Right lobe of liver (tissue), 6 donors: ENCODE measurements around the gene TMEM167B. TPM values are rescaled to one million over a fixed set of nuclear protein-coding genes. Genes with fewer than 3 reads are reported as not detected.

Experiments
- ATAC-seq, 4 donors: fragments of 200-7000 bp; cut with Tn5 transposase; one replicate each; pipeline ENCODE4 v1.9.1; 2020; ENCODE audit warnings: mild to moderate bottlenecking in 4 of 4, moderate library complexity in 4 of 4
- DNase-seq, 3 donors: peaks; one replicate each; pipeline ENCODE4 v3.0.0-alpha.2; 2020
- H3K27ac ChIP-seq, 3 donors: fragments of 200-600 bp; one replicate each; pipeline ENCODE4 v1.8.0; 2022
- H3K27me3 ChIP-seq, 2 donors: fragments of 200-600 bp; one replicate each; pipeline ENCODE4 v1.8.0; 2022
- H3K36me3 ChIP-seq, 4 donors: fragments of 200-600 bp; sonication (generic) in 1 of 4; one replicate each; pipeline versions ENCODE4 v1.5.1 to v1.8.0; 2017 to 2022; ENCODE audit warnings: control low read depth in 1 of 4
- H3K4me1 ChIP-seq, 4 donors: fragments of 200-600 bp; sonication (generic) in 1 of 4; one replicate each; pipeline versions ENCODE4 v1.5.1 to v1.8.0; 2017 to 2022; ENCODE audit warnings: control low read depth in 1 of 4
- H3K4me3 ChIP-seq, 3 donors: fragments of 200-600 bp; one replicate each; pipeline ENCODE4 v1.8.0; 2022
- H3K9me3 ChIP-seq, 4 donors: fragments of 200-600 bp; sonication (generic) in 1 of 4; one replicate each; pipeline versions ENCODE4 v1.5.1 to v1.8.0; 2017 to 2022; ENCODE audit warnings: control low read depth in 1 of 4
- POLR2A ChIP-seq: fragments of 450-650 bp; IDR thresholded peaks from one replicate; pipeline ENCODE4 v1.6.1; 2017; ENCODE audit warnings: antibody characterized with exemption, mild to moderate bottlenecking
- WGBS: methylation state at CpG from one replicate; pipeline ENCODE4 v1.1.6; 2018; ENCODE audit warnings: low coverage, low lambda C conversion rate; ENCODE audit not compliant: insufficient coverage; ENCODE audit errors: missing lambda C conversion rate; 5-methylcytosine and 5-hydroxymethylcytosine counted together
- intact Hi-C, 2 donors: fragments of 100-400 bp; cut with DNase I; formaldehyde crosslinking; loops; one replicate each; pipeline versions ENCODE4 v1.11.2 to v1.14.1; 2022
- total RNA-seq, 6 experiments: library from RNA; depleted of rRNA in 2 of 6; stranded (reverse); fragments of >200 nt in 2 of 6; fragmentation: NEBNext Ultra II Directional in 3 of 6; extraction: Animal tissue kit (Norgen Biotek cat#: 25700) in 3 of 6; gene quantifications; one replicate each; pipeline versions ENCODE4 v1.1.0 to v1.2.4, GENCODE V29; 2016 to 2023
- TF ChIP-seq, protein P1 (sequence below), 4 donors: fragments of 200-600 bp in 3 of 4; fragments of 450-650 bp in 1 of 4; IDR thresholded peaks; one replicate each; pipeline versions ENCODE4 v1.5.1 to v1.8.0; 2016 to 2022; ENCODE audit warnings: antibody characterized with exemption in 4 of 4, mild to moderate bottlenecking in 2 of 4
- donor health status: DM: no; HTN: yes; CAD: no.
- donor health status: DM: no; HTN: no; CAD: no.
- donor health status: DM: no; HTN: no; CAD: no.
- donor health status: DM: no; HTN: yes; CAD: no.
- donor health status: DM: no; HTN: yes; CAD: no.

Gene TMEM167B
- total RNA-seq, 6 experiments from 2014 or later: 10.5 to 21.9 (median 15.1) TPM

DNA sequence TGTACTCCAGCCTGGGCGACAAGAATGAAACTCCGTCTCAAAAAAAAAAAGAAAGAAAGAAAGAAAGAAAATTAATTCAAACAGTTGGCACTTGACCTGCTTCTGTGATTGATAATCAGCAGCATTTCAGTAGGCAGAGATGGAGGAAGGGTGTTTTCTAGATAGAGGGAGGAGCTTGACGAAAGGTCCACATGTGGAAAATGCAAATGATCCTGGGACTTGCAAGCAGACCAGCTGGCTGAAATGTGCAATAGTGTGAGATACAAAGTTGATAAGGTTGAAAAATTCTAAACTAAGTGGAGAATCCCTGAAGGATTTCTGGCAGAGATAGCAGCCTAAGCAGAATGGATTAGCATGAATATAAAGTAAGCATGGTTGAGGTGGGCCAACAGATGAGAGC is 27.5 kb downstream of the TMEM167B start:
- no peak for TF ChIP-seq POLR2A
- TF ChIP-seq, protein P1, sequence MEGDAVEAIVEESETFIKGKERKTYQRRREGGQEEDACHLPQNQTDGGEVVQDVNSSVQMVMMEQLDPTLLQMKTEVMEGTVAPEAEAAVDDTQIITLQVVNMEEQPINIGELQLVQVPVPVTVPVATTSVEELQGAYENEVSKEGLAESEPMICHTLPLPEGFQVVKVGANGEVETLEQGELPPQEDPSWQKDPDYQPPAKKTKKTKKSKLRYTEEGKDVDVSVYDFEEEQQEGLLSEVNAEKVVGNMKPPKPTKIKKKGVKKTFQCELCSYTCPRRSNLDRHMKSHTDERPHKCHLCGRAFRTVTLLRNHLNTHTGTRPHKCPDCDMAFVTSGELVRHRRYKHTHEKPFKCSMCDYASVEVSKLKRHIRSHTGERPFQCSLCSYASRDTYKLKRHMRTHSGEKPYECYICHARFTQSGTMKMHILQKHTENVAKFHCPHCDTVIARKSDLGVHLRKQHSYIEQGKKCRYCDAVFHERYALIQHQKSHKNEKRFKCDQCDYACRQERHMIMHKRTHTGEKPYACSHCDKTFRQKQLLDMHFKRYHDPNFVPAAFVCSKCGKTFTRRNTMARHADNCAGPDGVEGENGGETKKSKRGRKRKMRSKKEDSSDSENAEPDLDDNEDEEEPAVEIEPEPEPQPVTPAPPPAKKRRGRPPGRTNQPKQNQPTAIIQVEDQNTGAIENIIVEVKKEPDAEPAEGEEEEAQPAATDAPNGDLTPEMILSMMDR (IDR thresholded peaks at IDR 0.05): no peak
- peaks cover 0 to 7% (median 0%) of the 10 kb centered on the region in 4 donors for H3K4me1 ChIP-seq
- H3K27ac ChIP-seq: no peak overlapping the region
- peaks cover 5 to 6% of the 10 kb centered on the region in 2 donors for H3K27me3 ChIP-seq
- H3K36me3 ChIP-seq: no peaks in the 10 kb centered on the region
- no peak for DNase-seq
- intact Hi-C loops: loop anchor here in 1 of 2 donors (5.0 kb wide), 1 partner anchor 74 kb away; no protein-coding TSS in a partner anchor
- 76% methylated on average over 3 of the region's 3 CpGs for WGBS
- H3K9me3 ChIP-seq: no peaks in the 10 kb centered on the region
- no peak for ATAC-seq
- no peak overlapping the region for H3K4me3 ChIP-seq

DNA sequence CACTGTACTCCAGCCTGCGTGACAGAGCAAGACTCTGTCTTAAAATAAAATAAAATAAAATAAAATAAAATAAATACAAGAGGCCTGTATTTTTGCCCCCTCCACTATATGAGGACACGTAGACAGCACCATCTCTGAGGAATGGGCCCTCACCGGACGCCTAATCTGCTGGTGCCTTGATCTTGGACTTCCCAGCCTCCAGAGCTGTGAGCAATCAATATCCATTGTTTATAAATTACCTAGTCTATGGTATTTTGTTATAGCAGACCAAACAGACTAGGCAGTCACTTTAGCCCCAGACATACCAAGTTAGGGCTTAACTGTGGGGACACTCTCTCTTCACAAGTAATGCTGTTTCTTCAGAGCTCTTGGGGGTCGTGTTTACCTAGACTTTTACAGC is 29.8 kb downstream of the TMEM167B start:
- 87% methylated on average over 5 of the region's 5 CpGs for WGBS

GRCh38 chr1:109131059-109131458 is 40.5 kb downstream of the TMEM167B start:
- 81% methylated on average over 2 of the region's 2 CpGs for WGBS

More for the DNA sequence above, 29.8 kb downstream of the TMEM167B start:
- Histone ChIP-seq H3K36me3 (no peaks in the 10 kb centered on the region), H3K9me3 (no peaks in the 10 kb centered on the region), H3K27me3 (no peaks in the 10 kb centered on the region), H3K27ac (no peak overlapping the region), H3K4me1 (no peaks in the 10 kb centered on the region), H3K4me3 (no peak overlapping the region)
- ATAC-seq (no peak), DNase-seq (no peak)
- no peak for TF ChIP-seq POLR2A
- TF ChIP-seq, protein P1 (IDR thresholded peaks at IDR 0.05): no peak
- intact Hi-C loops: no loop called here

DNA sequence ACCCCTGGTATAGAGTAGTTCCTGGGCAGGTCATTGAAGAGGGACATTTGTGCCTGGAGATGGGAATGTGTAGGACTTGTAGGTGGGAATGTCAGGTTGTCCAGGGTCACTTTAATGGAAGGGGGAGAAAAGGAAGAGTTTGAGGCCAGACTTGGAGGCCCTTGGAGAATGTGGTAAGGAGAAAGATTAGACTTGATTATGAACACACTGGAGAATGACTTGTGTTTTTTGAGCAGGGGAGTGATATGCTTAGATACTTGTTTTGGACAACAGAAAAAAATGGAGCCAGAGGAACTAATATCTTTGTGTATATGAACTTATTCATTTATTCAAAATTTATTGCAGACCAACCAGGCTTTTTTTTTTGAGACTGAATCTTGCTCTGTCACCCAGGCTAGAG is 41.2 kb downstream of the TMEM167B start:
- Histone ChIP-seq H3K4me3 (no peak overlapping the region), H3K4me1 (peaks cover 0 to 20% (median 8%) of the 10 kb centered on the region in 4 donors), H3K36me3 (no peaks in the 10 kb centered on the region), H3K9me3 (no peaks in the 10 kb centered on the region), H3K27me3 (no peaks in the 10 kb centered on the region), H3K27ac (no peak overlapping the region)
- intact Hi-C loops: no loop called here
- DNase-seq (no peak), ATAC-seq (no peak)
- no peak for TF ChIP-seq POLR2A
- TF ChIP-seq, protein P1 (IDR thresholded peaks at IDR 0.05): no peak

More at GRCh38 chr1:109131059-109131458, 40.5 kb downstream of the TMEM167B start:
- ATAC-seq (no peak), DNase-seq (no peak)
- H3K4me3 ChIP-seq: no peak overlapping the region
- H3K4me1 ChIP-seq: peaks cover 0 to 20% (median 8%) of the 10 kb centered on the region in 4 donors
- intact Hi-C loops: no loop called here
- no peaks in the 10 kb centered on the region for H3K36me3 ChIP-seq
- no peaks in the 10 kb centered on the region for H3K27me3 ChIP-seq
- TF ChIP-seq, protein P1 (IDR thresholded peaks at IDR 0.05): no peak
- no peak for TF ChIP-seq POLR2A
- no peak overlapping the region for H3K27ac ChIP-seq
- H3K9me3 ChIP-seq: no peaks in the 10 kb centered on the region
